Epithelial cell of proximal tubule (primary cell): Measurements from ENCODE around the gene B9D2. TPM values are rescaled to one million over a fixed set of nuclear protein-coding genes. Genes with fewer than 3 reads are reported as not detected.

Experiments used
- DNase-seq: peaks from one replicate; pipeline ENCODE4 v3.0.0-alpha.2; 2011; ENCODE audit warnings: low read depth
- H3K4me3 ChIP-seq: 2 replicates; pipeline ENCODE4 v1.5.1; 2011; ENCODE audit warnings: low read depth, mild to moderate bottlenecking, low read length
- CTCF ChIP-seq: conservative IDR thresholded peaks from 2 replicates; pipeline ENCODE4 v1.5.1; 2012; ENCODE audit warnings: low read depth, mild to moderate bottlenecking, low read length
- total RNA-seq: library from RNA; depleted of rRNA; stranded (reverse); fragments of >200 nt; gene quantifications from 2 replicates; pipeline ENCODE4 v1.2.3, GENCODE V29; 2015

Gene B9D2
- total RNA-seq, 1 donor from 2014 or later, result 5.3 TPM

- TF ChIP-seq CTCF, result no peak
- DNase-seq, result no peak
- H3K4me3 ChIP-seq, result no peak overlapping the region
Measured at GRCh38 chr19:41320568-41320967, 43.4 kb downstream of the B9D2 start.

- no peak overlapping the region for H3K4me3 ChIP-seq
- DNase-seq, result no peak
- no peak for TF ChIP-seq CTCF
Measured at GRCh38 chr19:41320185-41320518, 43.8 kb downstream of the B9D2 start.

- TF ChIP-seq CTCF, result no peak
- no peak overlapping the region for H3K4me3 ChIP-seq
- no peak for DNase-seq
Measured at GRCh38 chr19:41319500-41320184, 44.3 kb downstream of the B9D2 start.

GRCh38 chr19:41318696-41319499 is 45.1 kb downstream of the B9D2 start:
- no peak for DNase-seq
- TF ChIP-seq CTCF, result no peak
- no peak overlapping the region for H3K4me3 ChIP-seq

- no peak for TF ChIP-seq CTCF
- H3K4me3 ChIP-seq, result no peak overlapping the region
- no peak for DNase-seq
Measured at GRCh38 chr19:41316306-41316920, 47.5 kb downstream of the B9D2 start.

GRCh38 chr19:41311613-41312012 is 52.3 kb downstream of the B9D2 start:
- no peak for TF ChIP-seq CTCF
- peak overlapping the region; percentile 70 for H3K4me3 ChIP-seq
- DNase-seq, result no peak
